ENCODE data around the gene DSCAM. TPM values are rescaled to one million over a fixed set of nuclear protein-coding genes. Genes with fewer than 3 reads are reported as not detected.
"Not testable (repeated sequence)": the region's sequence is repeated elsewhere in the genome, so short reads cannot be mapped to it uniquely, and the experiment has no call there.

Gene DSCAM
- 1 to 10 TPM in 7 of 8 experiments, under 1 TPM in 1; 0.05 to 8.7 (median 4.4) TPM for total RNA-seq

GRCh38 chr21:40846587-40847411 is at the start of gene DSCAM:
Gene DSCAM (minus strand): TSS chr21:40847158. CDS start chr21:40846661, 497 bp downstream.
- ATAC-seq (replicated peaks in 6 of 8): peak in 7 of 8 experiments; percentile 36 to 80 (median 74)
- WGBS, 10 experiments: 0 to 72% (median 33%) methylated on average over 1 to 7 of the region's 94 CpGs; no CpG with 5 or more reads in 1 of the 10 experiments
- in situ Hi-C loops (cut with MboI; ENCODE audit: low pct_unique_long_range_greater_than_20kb in 2 of 9, low sequenced_read_pairs in 9 of 9, unreplicated experiment in 9 of 9): loop anchor here in 1 of 9 experiments (25.0 kb wide), 1 partner anchor 384 kb away; no protein-coding TSS in a partner anchor
- Histone ChIP-seq H3K4me3 (peak within 1 kb of the TSS; percentile 44 to 89 (median 49)), H3K27ac (peak within 1 kb of the TSS; percentile 70 to 74), H3K4me1 (replicated peaks in 1 of 2) (peaks cover 22 to 43% of the 10 kb centered on the region in 2 donors)

DNA sequence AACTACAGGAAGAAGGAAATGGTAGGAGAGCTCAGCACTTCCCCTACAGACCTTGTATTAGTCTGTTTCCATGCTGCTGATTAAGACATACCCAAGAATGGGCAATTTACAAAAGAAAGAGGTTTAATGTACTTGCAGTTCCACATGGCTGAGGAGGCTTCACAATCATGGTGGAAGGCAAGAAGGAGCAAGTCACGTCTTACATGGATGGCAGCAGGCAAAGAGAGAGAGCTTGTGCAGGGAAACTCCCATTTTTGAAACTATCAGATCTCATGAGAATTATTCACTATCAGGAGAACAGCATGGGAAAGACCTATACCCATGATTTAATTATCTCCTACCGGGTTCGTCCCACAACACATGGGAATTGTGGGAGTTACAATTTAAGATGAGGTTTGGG is 48.7 kb upstream of the DSCAM start:
- H3K27ac ChIP-seq; H3K4me1 ChIP-seq (replicated peaks in 1 of 2); H3K4me3 ChIP-seq; ATAC-seq (replicated peaks in 6 of 8); in situ Hi-C loops (cut with MboI; ENCODE audit: low pct_unique_long_range_greater_than_20kb in 2 of 9, low sequenced_read_pairs in 9 of 9, unreplicated experiment in 9 of 9): not testable (repeated sequence)
- 0 to 95% (median 67%) methylated on average over 1 to 3 of the region's 3 CpGs; no CpG with 5 or more reads in 3 of the 10 experiments for WGBS, 10 experiments

DNA sequence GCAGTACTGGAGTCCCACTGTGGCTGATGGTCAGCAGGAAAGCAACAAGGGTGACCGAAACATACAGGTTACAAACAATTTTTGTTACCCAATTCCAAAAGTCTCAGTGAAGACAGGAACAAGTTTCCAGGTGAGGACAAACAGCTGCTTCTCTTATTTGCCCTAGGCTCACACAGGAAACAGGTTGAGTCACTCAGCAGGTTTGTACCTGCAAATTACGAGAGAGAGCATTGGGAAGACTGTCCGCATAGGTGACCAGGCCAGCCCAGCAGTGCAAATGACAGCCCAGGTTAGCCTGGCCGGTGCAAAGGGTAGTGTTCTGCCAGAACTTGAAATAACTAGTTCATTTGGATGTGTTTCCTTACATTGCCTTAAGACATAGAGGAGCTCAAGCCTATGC is 40.0 kb upstream of the DSCAM start:
- 30 to 89% (median 70%) methylated on average over 1 to 3 of the region's 4 CpGs; no CpG with 5 or more reads in 3 of the 10 experiments for WGBS, 10 experiments
- in situ Hi-C loops (cut with MboI; ENCODE audit: low pct_unique_long_range_greater_than_20kb in 2 of 9, low sequenced_read_pairs in 9 of 9, unreplicated experiment in 9 of 9): no loop called here
- Histone ChIP-seq H3K27ac (no peak overlapping the region), H3K4me3 (no peak overlapping the region), H3K4me1 (replicated peaks in 1 of 2) (peaks cover 0 to 3% of the 10 kb centered on the region in 2 donors)
- no peak for ATAC-seq (replicated peaks in 6 of 8)

- in situ Hi-C loops (cut with MboI; ENCODE audit: low pct_unique_long_range_greater_than_20kb in 2 of 9, low sequenced_read_pairs in 9 of 9, unreplicated experiment in 9 of 9): no loop called here
- H3K4me3 ChIP-seq: no peak overlapping the region
- 25 to 100% (median 93%) methylated on average over 1 to 3 of the region's 3 CpGs; no CpG with 5 or more reads in 1 of the 10 experiments for WGBS, 10 experiments
- no peak for ATAC-seq (replicated peaks in 6 of 8)
- no peak overlapping the region for H3K27ac ChIP-seq
- H3K4me1 ChIP-seq (replicated peaks in 1 of 2): no peaks in the 10 kb centered on the region
These were observed 39.0 kb upstream of the DSCAM start for GRCh38 chr21:40886006-40886405.

GRCh38 chr21:40882192-40882915 is 35.4 kb upstream of the DSCAM start:
- no peak overlapping the region for H3K4me3 ChIP-seq
- in situ Hi-C loops (cut with MboI; ENCODE audit: low pct_unique_long_range_greater_than_20kb in 2 of 9, low sequenced_read_pairs in 9 of 9, unreplicated experiment in 9 of 9): no loop called here
- 0 to 100% (median 77%) methylated on average over 1 to 7 of the region's 7 CpGs; no CpG with 5 or more reads in 1 of the 10 experiments for WGBS, 10 experiments
- H3K27ac ChIP-seq: no peak overlapping the region
- H3K4me1 ChIP-seq (replicated peaks in 1 of 2): no peaks in the 10 kb centered on the region
- peak in 3 of 8 experiments; percentile 50 to 100 (median 98) for ATAC-seq (replicated peaks in 6 of 8)

GRCh38 chr21:40881767-40882166 is 34.8 kb upstream of the DSCAM start:
- H3K27ac ChIP-seq: no peak overlapping the region
- peak in 2 of 8 experiments; percentile 10 to 38 for ATAC-seq (replicated peaks in 6 of 8)
- WGBS, 10 experiments: 0 to 100% (median 53%) methylated on average over 1 to 2 of the region's 2 CpGs; no CpG with 5 or more reads in 6 of the 10 experiments
- in situ Hi-C loops (cut with MboI; ENCODE audit: low pct_unique_long_range_greater_than_20kb in 2 of 9, low sequenced_read_pairs in 9 of 9, unreplicated experiment in 9 of 9): no loop called here
- H3K4me3 ChIP-seq: no peak overlapping the region
- no peaks in the 10 kb centered on the region for H3K4me1 ChIP-seq (replicated peaks in 1 of 2)

- no peaks in the 10 kb centered on the region for H3K4me1 ChIP-seq (replicated peaks in 1 of 2)
- H3K27ac ChIP-seq: no peak overlapping the region
- ATAC-seq (replicated peaks in 6 of 8): no peak
- in situ Hi-C loops (cut with MboI; ENCODE audit: low pct_unique_long_range_greater_than_20kb in 2 of 9, low sequenced_read_pairs in 9 of 9, unreplicated experiment in 9 of 9): loop anchor here in 2 of 9 experiments (25.0 kb wide), 2 partner anchors 166 to 191 kb away; no protein-coding TSS in a partner anchor
- 0 to 100% (median 82%) methylated on average over 1 of the region's 1 CpG for WGBS, 10 experiments
- no peak overlapping the region for H3K4me3 ChIP-seq
These were observed 24.1 kb upstream of the DSCAM start for GRCh38 chr21:40871099-40871498.

DNA sequence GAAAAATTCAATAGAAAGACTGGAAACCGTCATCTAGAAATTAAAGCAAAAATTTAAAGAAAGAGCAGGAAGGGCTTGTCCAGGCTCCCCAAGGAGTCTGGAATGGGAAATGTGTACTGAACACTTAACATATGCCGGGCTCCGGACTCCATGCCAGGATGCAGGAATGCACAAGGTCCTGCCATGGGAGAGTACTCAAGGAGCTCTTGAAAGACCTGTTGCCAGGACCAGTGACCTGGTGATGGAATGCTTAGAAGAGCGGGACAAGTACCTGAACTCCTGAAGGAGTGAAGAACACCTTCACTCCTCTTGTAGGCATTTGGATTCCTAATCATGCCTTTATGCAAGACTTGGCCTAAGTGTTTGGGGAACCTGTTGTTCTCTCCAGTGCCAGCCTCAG is 16.9 kb upstream of the DSCAM start:
- Histone ChIP-seq H3K4me1 (replicated peaks in 1 of 2) (no peaks in the 10 kb centered on the region), H3K27ac (no peak overlapping the region), H3K4me3 (no peak overlapping the region)
- no peak for ATAC-seq (replicated peaks in 6 of 8)
- in situ Hi-C loops (cut with MboI; ENCODE audit: low pct_unique_long_range_greater_than_20kb in 2 of 9, low sequenced_read_pairs in 9 of 9, unreplicated experiment in 9 of 9): loop anchor here in 2 of 9 experiments (25.0 kb wide), 2 partner anchors 173 to 198 kb away; no protein-coding TSS in a partner anchor
- WGBS, 10 experiments: 0 to 100% (median 84%) methylated on average over 1 to 4 of the region's 4 CpGs

- H3K27ac ChIP-seq: no peak overlapping the region
- no peaks in the 10 kb centered on the region for H3K4me1 ChIP-seq (replicated peaks in 1 of 2)
- in situ Hi-C loops (cut with MboI; ENCODE audit: low pct_unique_long_range_greater_than_20kb in 2 of 9, low sequenced_read_pairs in 9 of 9, unreplicated experiment in 9 of 9): loop anchor here in 2 of 9 experiments (25.0 kb wide), 2 partner anchors 179 to 204 kb away; no protein-coding TSS in a partner anchor
- no peak overlapping the region for H3K4me3 ChIP-seq
- peak in 2 of 8 experiments; percentile 59 to 90 for ATAC-seq (replicated peaks in 6 of 8)
These were observed 11.6 kb upstream of the DSCAM start for GRCh38 chr21:40858517-40858916.

GRCh38 chr21:40853956-40854688 is 7.2 kb upstream of the DSCAM start:
- no peak for ATAC-seq (replicated peaks in 6 of 8)
- Histone ChIP-seq H3K4me3 (no peak overlapping the region), H3K4me1 (replicated peaks in 1 of 2) (peaks cover 7 to 8% of the 10 kb centered on the region in 2 donors), H3K27ac (no peak overlapping the region)
- WGBS, 10 experiments: 30 to 100% (median 60%) methylated on average over 1 to 6 of the region's 24 CpGs; no CpG with 5 or more reads in 1 of the 10 experiments
- in situ Hi-C loops (cut with MboI; ENCODE audit: low pct_unique_long_range_greater_than_20kb in 2 of 9, low sequenced_read_pairs in 9 of 9, unreplicated experiment in 9 of 9): loop anchor here in 2 of 9 experiments (25.0 kb wide), 2 partner anchors 183 to 208 kb away; no protein-coding TSS in a partner anchor

- H3K4me1 ChIP-seq (replicated peaks in 1 of 2): peaks cover 12 to 17% of the 10 kb centered on the region in 2 donors
- H3K4me3 ChIP-seq: no peak overlapping the region
- in situ Hi-C loops (cut with MboI; ENCODE audit: low pct_unique_long_range_greater_than_20kb in 2 of 9, low sequenced_read_pairs in 9 of 9, unreplicated experiment in 9 of 9): loop anchor here in 2 of 9 experiments (25.0 kb wide), 2 partner anchors 185 to 210 kb away; no protein-coding TSS in a partner anchor
- no peak for ATAC-seq (replicated peaks in 6 of 8)
- 0 to 92% (median 60%) methylated on average over 1 to 3 of the region's 5 CpGs; no CpG with 5 or more reads in 3 of the 10 experiments for WGBS, 10 experiments
- no peak overlapping the region for H3K27ac ChIP-seq
These were observed 5.6 kb upstream of the DSCAM start for GRCh38 chr21:40852563-40852962.

DNA sequence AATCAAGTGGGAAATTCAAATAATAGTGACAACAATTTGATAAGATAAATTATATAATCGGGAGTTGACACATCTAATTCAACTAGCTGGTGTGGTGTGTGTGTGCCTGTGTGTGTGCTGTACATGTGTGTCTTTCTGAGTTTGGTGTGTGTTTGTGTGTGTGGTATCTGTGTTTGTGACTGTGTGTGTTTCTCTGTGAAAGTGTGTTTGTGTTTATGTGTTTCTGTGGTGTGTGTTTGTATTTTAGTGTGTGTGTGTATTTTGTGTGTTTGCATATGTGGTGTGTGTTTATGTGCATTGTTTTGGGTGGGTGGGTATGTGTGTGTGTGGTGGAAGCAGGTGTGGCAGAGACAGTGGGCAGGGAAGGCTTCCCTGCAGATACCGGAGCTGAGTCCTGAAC is 4.8 kb upstream of the DSCAM start:
- no peak overlapping the region for H3K27ac ChIP-seq
- peaks cover 18 to 19% of the 10 kb centered on the region in 2 donors for H3K4me1 ChIP-seq (replicated peaks in 1 of 2)
- in situ Hi-C loops (cut with MboI; ENCODE audit: low pct_unique_long_range_greater_than_20kb in 2 of 9, low sequenced_read_pairs in 9 of 9, unreplicated experiment in 9 of 9): loop anchor here in 2 of 9 experiments (25.0 kb wide), 2 partner anchors 186 to 211 kb away; no protein-coding TSS in a partner anchor
- no peak for ATAC-seq (replicated peaks in 6 of 8)
- 40 to 100% (median 86%) methylated on average over 1 of the region's 2 CpGs; no CpG with 5 or more reads in 4 of the 10 experiments for WGBS, 10 experiments
- no peak overlapping the region for H3K4me3 ChIP-seq
